ENCODE measurements around the gene ITCH.

- TF ChIP-seq CTCF (conservative IDR thresholded peaks at IDR 0.05; ENCODE audit: low read length): no peak
- TF ChIP-seq EZH2phosphoT487 (IDR thresholded peaks at IDR 0.05; ENCODE audit: borderline replicate concordance, low read depth, low read length): no peak
Measured at GRCh38 chr20:34553366-34553867, 190.3 kb downstream of the ITCH start.
